Measurements from ENCODE around the gene GMFB.

DNA sequence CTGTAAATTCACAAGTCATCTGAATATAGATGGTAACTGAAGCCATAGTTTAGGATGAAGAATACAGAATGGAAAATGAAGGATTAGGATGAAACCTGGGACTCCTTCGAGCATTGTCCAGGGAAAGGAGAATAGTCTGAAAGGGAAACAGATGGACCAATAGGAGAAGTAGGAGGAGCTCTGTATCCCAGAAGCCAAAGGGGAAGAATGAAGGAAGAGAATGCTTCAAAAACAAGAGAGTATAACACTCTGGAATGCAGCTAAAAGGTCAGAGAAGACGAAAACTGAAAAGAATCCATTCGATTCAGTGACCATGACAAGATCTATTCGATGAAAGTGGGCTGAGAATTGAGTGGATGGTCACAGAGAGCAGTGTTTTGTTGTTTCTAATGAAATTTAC, 1.0 kb downstream of the GMFB start:
- TF ChIP-seq CTCF (conservative IDR thresholded peaks at IDR 0.05; ENCODE audit: low read depth, low read length), result no peak
- TF ChIP-seq EZH2 (IDR thresholded peaks at IDR 0.05; ENCODE audit: low read length, unreplicated experiment), result no peak
